ENCODE data around the gene ACTBL2.

GRCh38 chr5:57524348-57525060, 41.9 kb upstream of the ACTBL2 start:
- TF ChIP-seq, protein P1, sequence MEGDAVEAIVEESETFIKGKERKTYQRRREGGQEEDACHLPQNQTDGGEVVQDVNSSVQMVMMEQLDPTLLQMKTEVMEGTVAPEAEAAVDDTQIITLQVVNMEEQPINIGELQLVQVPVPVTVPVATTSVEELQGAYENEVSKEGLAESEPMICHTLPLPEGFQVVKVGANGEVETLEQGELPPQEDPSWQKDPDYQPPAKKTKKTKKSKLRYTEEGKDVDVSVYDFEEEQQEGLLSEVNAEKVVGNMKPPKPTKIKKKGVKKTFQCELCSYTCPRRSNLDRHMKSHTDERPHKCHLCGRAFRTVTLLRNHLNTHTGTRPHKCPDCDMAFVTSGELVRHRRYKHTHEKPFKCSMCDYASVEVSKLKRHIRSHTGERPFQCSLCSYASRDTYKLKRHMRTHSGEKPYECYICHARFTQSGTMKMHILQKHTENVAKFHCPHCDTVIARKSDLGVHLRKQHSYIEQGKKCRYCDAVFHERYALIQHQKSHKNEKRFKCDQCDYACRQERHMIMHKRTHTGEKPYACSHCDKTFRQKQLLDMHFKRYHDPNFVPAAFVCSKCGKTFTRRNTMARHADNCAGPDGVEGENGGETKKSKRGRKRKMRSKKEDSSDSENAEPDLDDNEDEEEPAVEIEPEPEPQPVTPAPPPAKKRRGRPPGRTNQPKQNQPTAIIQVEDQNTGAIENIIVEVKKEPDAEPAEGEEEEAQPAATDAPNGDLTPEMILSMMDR (IDR thresholded peaks at IDR 0.05), result no peak
- TF ChIP-seq POLR2AphosphoS5 (IDR thresholded peaks at IDR 0.05), result no peak
- no peak for TF ChIP-seq POLR2A (IDR thresholded peaks at IDR 0.05)

Measured in prostate gland (tissue), 2 donors.